MCF 10A (cell line): ENCODE data around the gene RHOXF2B. TPM values are rescaled to one million over a fixed set of nuclear protein-coding genes. Genes with fewer than 3 reads are reported as not detected.

Experiments
- BruUV-seq: library from RNA; stranded (reverse); fragments of 400-500 nt; replicated peaks from 2 replicates; lab custom pipeline; 2021; lab: Mats Ljungman, UMichigan
- CTCF ChIA-PET: fragments of 300-600 bp; sonication (Branson Sonifier 250); formaldehyde crosslinking; extraction: SDS; loops from one replicate; lab custom pipeline; 2021; ENCODE audit warnings: antibody characterized with exemption, inconsistent platforms; lab: Yijun Ruan, JAX
- POLR2A ChIA-PET: fragments of 300-600, 350-650 bp; sonication (Branson Sonifier 250); formaldehyde crosslinking; extraction: SDS; loops from one replicate; lab custom pipeline; 2020; ENCODE audit warnings: antibody characterized with exemption, inconsistent platforms; lab: Yijun Ruan, JAX
- DNase-seq: peaks from one replicate; pipeline ENCODE4 v3.0.0-alpha.2; 2018; ENCODE audit not compliant: unreplicated experiment
- H3K27ac Mint-ChIP-seq: one replicate; pipeline ENCODE4 v1.8.0; 2022; ENCODE audit warnings: mild to moderate bottlenecking, low read depth, mixed read lengths; ENCODE audit not compliant: unreplicated experiment
- H3K27me3 Mint-ChIP-seq: one replicate; pipeline ENCODE4 v1.8.0; 2022; ENCODE audit warnings: mixed read lengths; ENCODE audit not compliant: insufficient read depth, unreplicated experiment
- H3K36me3 Mint-ChIP-seq: one replicate; pipeline ENCODE4 v1.8.0; 2022; ENCODE audit warnings: mild to moderate bottlenecking, moderate library complexity, mixed read lengths; ENCODE audit not compliant: insufficient read depth, unreplicated experiment
- H3K4me1 Mint-ChIP-seq: one replicate; pipeline ENCODE4 v1.8.0; 2022; ENCODE audit warnings: mixed read lengths; ENCODE audit not compliant: insufficient read depth, unreplicated experiment
- H3K4me3 Mint-ChIP-seq: one replicate; pipeline ENCODE4 v1.8.0; 2022; ENCODE audit warnings: mild to moderate bottlenecking, moderate library complexity, mixed read lengths; ENCODE audit not compliant: unreplicated experiment
- H3K9me3 Mint-ChIP-seq: one replicate; pipeline ENCODE4 v1.8.0; 2022; ENCODE audit warnings: mixed read lengths; ENCODE audit not compliant: unreplicated experiment
- intact Hi-C: fragments of 100-400 bp; cut with micrococcal nuclease; formaldehyde crosslinking; loops from 2 replicates; pipeline ENCODE4 v1.14.1; 2022
- total RNA-seq: library from RNA; stranded (reverse); gene quantifications from 2 replicates; pipeline ENCODE4 v1.2.3, GENCODE V29; 2022
- TF ChIP-seq, protein P1 (sequence below): fragments of 200-600 bp; IDR thresholded peaks from one replicate; pipeline ENCODE4 v1.8.0; 2022; ENCODE audit warnings: antibody characterized with exemption, mild to moderate bottlenecking; ENCODE audit not compliant: unreplicated experiment

RHOXF2B gene
- total RNA-seq, 1 experiment from 2014 or later: not detected

DNA sequence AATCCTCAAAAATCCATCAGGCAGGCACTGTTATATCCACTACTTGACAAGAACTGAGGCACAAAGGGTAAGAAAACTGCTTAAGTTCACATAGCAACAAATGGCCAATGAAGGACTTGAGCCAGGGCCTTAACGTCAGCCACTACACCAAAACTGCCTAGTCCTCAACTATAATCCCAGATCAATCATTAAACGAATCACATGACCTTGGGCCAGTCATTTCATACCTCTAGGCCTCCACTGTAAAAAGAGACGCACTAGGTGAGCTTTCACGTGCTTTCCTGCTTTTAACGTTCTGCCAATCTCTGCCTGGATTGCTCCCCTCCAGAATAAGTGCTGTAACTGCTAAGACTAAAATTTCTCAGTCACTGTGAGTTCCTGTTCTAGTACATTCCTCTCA, 54.7 kb downstream of the RHOXF2B start:
- TF ChIP-seq, protein P1, sequence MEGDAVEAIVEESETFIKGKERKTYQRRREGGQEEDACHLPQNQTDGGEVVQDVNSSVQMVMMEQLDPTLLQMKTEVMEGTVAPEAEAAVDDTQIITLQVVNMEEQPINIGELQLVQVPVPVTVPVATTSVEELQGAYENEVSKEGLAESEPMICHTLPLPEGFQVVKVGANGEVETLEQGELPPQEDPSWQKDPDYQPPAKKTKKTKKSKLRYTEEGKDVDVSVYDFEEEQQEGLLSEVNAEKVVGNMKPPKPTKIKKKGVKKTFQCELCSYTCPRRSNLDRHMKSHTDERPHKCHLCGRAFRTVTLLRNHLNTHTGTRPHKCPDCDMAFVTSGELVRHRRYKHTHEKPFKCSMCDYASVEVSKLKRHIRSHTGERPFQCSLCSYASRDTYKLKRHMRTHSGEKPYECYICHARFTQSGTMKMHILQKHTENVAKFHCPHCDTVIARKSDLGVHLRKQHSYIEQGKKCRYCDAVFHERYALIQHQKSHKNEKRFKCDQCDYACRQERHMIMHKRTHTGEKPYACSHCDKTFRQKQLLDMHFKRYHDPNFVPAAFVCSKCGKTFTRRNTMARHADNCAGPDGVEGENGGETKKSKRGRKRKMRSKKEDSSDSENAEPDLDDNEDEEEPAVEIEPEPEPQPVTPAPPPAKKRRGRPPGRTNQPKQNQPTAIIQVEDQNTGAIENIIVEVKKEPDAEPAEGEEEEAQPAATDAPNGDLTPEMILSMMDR: no peak
- no TSS peak for BruUV-seq
- DNase-seq: no peak
- H3K4me3 Mint-ChIP-seq: no peak overlapping the region
- intact Hi-C loops: no loop called here
- H3K27ac Mint-ChIP-seq: no peak overlapping the region
- CTCF ChIA-PET: no interaction called here
- POLR2A ChIA-PET: no interaction called here
- H3K4me1 Mint-ChIP-seq: no peaks in the 10 kb centered on the region
- peaks cover 27% of the 10 kb centered on the region for H3K27me3 Mint-ChIP-seq
- H3K9me3 Mint-ChIP-seq: peaks cover 4% of the 10 kb centered on the region
- H3K36me3 Mint-ChIP-seq: no peaks in the 10 kb centered on the region

Other genes starting within 250 kb of the RHOXF2B start
- 17.4 and 18.5 TPM in 2 replicates for gene UPF3B, start 224.7 kb downstream of the RHOXF2B start, total RNA-seq
- 19.0 and 23.0 TPM in 2 replicates for gene RNF113A, start 206.0 kb downstream of the RHOXF2B start, total RNA-seq
- gene NDUFA1, start 205.9 kb downstream of the RHOXF2B start, total RNA-seq: 76.7 and 82.8 TPM in 2 replicates
- not detected in 2 replicates for gene AKAP14, start 181.8 kb downstream of the RHOXF2B start, total RNA-seq
- gene NKAP, start 133.9 kb downstream of the RHOXF2B start, total RNA-seq: 10.4 and 13.8 TPM in 2 replicates
- not detected in 2 replicates for gene RHOXF1, start 38.2 kb upstream of the RHOXF2B start, total RNA-seq
- gene RHOXF2, start 80.9 kb upstream of the RHOXF2B start, total RNA-seq: not detected in 2 replicates
- 11.4 and 12.5 TPM in 2 replicates for gene ZBTB33, start 173.1 kb upstream of the RHOXF2B start, total RNA-seq
- not detected in 2 replicates for gene TMEM255A, start 233.8 kb upstream of the RHOXF2B start, total RNA-seq